HG03571 (cell line): ENCODE results near the gene N4BP2.

Source experiments
- ATAC-seq: cut with Tn5 transposase; IDR thresholded peaks from one replicate; pipeline ENCODE4 v1.9.1; 2021; ENCODE audit not compliant: unreplicated experiment

Gene N4BP2

GRCh38 chr4:40149960-40150385 is 93.3 kb downstream of the N4BP2 start:
- ATAC-seq: peak; percentile 70

GRCh38 chr4:40150932-40151331 is 94.3 kb downstream of the N4BP2 start:
- ATAC-seq: peak; percentile 65

GRCh38 chr4:40152637-40153036 is 96.0 kb downstream of the N4BP2 start:
- no peak for ATAC-seq

GRCh38 chr4:40157436-40157835 is 100.8 kb downstream of the N4BP2 start:
- no peak for ATAC-seq

GRCh38 chr4:40160258-40160657 is 103.6 kb downstream of the N4BP2 start:
- no peak for ATAC-seq

GRCh38 chr4:40164459-40164858 is 107.8 kb downstream of the N4BP2 start:
- no peak for ATAC-seq

GRCh38 chr4:40165916-40166315 is 109.3 kb downstream of the N4BP2 start:
- no peak for ATAC-seq

GRCh38 chr4:40168070-40168469 is 111.4 kb downstream of the N4BP2 start:
- ATAC-seq: no peak

GRCh38 chr4:40170588-40170987 is 113.9 kb downstream of the N4BP2 start:
- ATAC-seq: peak; percentile 79

GRCh38 chr4:40173470-40173875 is 116.8 kb downstream of the N4BP2 start:
- ATAC-seq: peak; percentile 61

- no peak for ATAC-seq
Measured at GRCh38 chr4:40176602-40177001, 120.0 kb downstream of the N4BP2 start.

GRCh38 chr4:40177591-40177990 is 120.9 kb downstream of the N4BP2 start:
- no peak for ATAC-seq

- ATAC-seq: no peak
Measured at GRCh38 chr4:40178672-40179071, 122.0 kb downstream of the N4BP2 start.

- no peak for ATAC-seq
Measured at GRCh38 chr4:40179360-40179759, 122.7 kb downstream of the N4BP2 start.

GRCh38 chr4:40180356-40180755 is 123.7 kb downstream of the N4BP2 start:
- no peak for ATAC-seq

GRCh38 chr4:40182001-40182400 is 125.4 kb downstream of the N4BP2 start:
- no peak for ATAC-seq

GRCh38 chr4:40182954-40183353 is 126.3 kb downstream of the N4BP2 start:
- ATAC-seq: no peak

GRCh38 chr4:40183615-40184411 is 127.2 kb downstream of the N4BP2 start:
- ATAC-seq: no peak

GRCh38 chr4:40185830-40186664 is 129.4 kb downstream of the N4BP2 start:
- ATAC-seq: peak; percentile 42

- ATAC-seq: no peak
Measured at GRCh38 chr4:40186665-40187014, 130.0 kb downstream of the N4BP2 start.

GRCh38 chr4:40187386-40187906 is 130.8 kb downstream of the N4BP2 start:
- ATAC-seq: no peak

GRCh38 chr4:40190019-40190418 is 133.4 kb downstream of the N4BP2 start:
- no peak for ATAC-seq
